Posterior cingulate gyrus (tissue), 11 donors: Measurements from ENCODE around the gene TNN.
"Not testable (repeated sequence)": the region's sequence is repeated elsewhere in the genome, so short reads cannot be mapped to it uniquely, and the experiment has no call there.

Source experiments
- DNase-seq, 10 donors: peaks; one replicate each; pipeline versions ENCODE4 v3.0.0 to v3.0.0-alpha.2; 2020 to 2021; ENCODE audit warnings: mixed read lengths in 3 of 10
- intact Hi-C: fragments of 100-400 bp; cut with DNase I; formaldehyde crosslinking; loops from one replicate; pipeline ENCODE4 v1.15.1; 2023

The TNN gene

GRCh38 chr1:175067362-175068106 is at the start of gene TNN:
Gene TNN, plus strand, starts transcription at chr1:175067833. Its CDS starts 9,586 bp downstream, at chr1:175077419.
- DNase-seq = no peak
- intact Hi-C loops = no loop called here

GRCh38 chr1:175019524-175019923 is 48.1 kb upstream of the TNN start:
- intact Hi-C loops = no loop called here
- DNase-seq = no peak

GRCh38 chr1:175023043-175023921 is 44.4 kb upstream of the TNN start, which contains the start of gene MRPS14:
Gene MRPS14, minus strand, starts transcription at chr1:175023425. Its CDS starts 17 bp downstream, at chr1:175023408.
- DNase-seq = peak; percentile 94 to 99 (median 96)

GRCh38 chr1:175023922-175024242 is 43.8 kb upstream of the TNN start:
- DNase-seq, intact Hi-C loops: not testable (repeated sequence)

More at GRCh38 chr1:175023043-175023921, 44.4 kb upstream of the TNN start, which contains the start of gene MRPS14:
- intact Hi-C loops = no loop called here

GRCh38 chr1:175024773-175025172 is 42.9 kb upstream of the TNN start:
- DNase-seq = no peak
- intact Hi-C loops = no loop called here

GRCh38 chr1:175033953-175034352 is 33.7 kb upstream of the TNN start:
- intact Hi-C loops = loop anchor here (10.0 kb wide), 1 partner anchor 281 kb away; no protein-coding TSS in a partner anchor
- no peak for DNase-seq

GRCh38 chr1:175034775-175035174 is 32.9 kb upstream of the TNN start:
- intact Hi-C loops = loop anchor here (10.0 kb wide), 1 partner anchor 280 kb away; no protein-coding TSS in a partner anchor
- no peak for DNase-seq

GRCh38 chr1:175035865-175036264 is 31.8 kb upstream of the TNN start:
- DNase-seq = no peak
- intact Hi-C loops = loop anchor here (10.0 kb wide), 1 partner anchor 279 kb away; no protein-coding TSS in a partner anchor

GRCh38 chr1:175036476-175036875 is 31.2 kb upstream of the TNN start:
- no peak for DNase-seq
- intact Hi-C loops = loop anchor here (10.0 kb wide), 1 partner anchor 278 kb away; no protein-coding TSS in a partner anchor

GRCh38 chr1:175037416-175037815 is 30.2 kb upstream of the TNN start:
- no peak for DNase-seq
- intact Hi-C loops = loop anchor here (10.0 kb wide), 1 partner anchor 277 kb away; no protein-coding TSS in a partner anchor

GRCh38 chr1:175040324-175040879 is 27.2 kb upstream of the TNN start:
- DNase-seq = no peak
- intact Hi-C loops = no loop called here

- DNase-seq = no peak
- intact Hi-C loops = no loop called here
These were observed 25.0 kb upstream of the TNN start for GRCh38 chr1:175042650-175043049.

- no peak for DNase-seq
- intact Hi-C loops = no loop called here
These were observed 23.8 kb upstream of the TNN start for GRCh38 chr1:175043824-175044223.

GRCh38 chr1:175044591-175044990 is 23.0 kb upstream of the TNN start:
- intact Hi-C loops, DNase-seq: not testable (repeated sequence)

- intact Hi-C loops = no loop called here
- DNase-seq = no peak
These were observed 22.5 kb upstream of the TNN start for GRCh38 chr1:175045097-175045496.

GRCh38 chr1:175045519-175045918 is 22.1 kb upstream of the TNN start:
- intact Hi-C loops = no loop called here
- DNase-seq = no peak

- intact Hi-C loops = no loop called here
- DNase-seq = no peak
These were observed 16.6 kb upstream of the TNN start for GRCh38 chr1:175050992-175051391.

- no peak for DNase-seq
- intact Hi-C loops = no loop called here
These were observed 12.9 kb upstream of the TNN start for GRCh38 chr1:175054736-175055135.

- DNase-seq = no peak
- intact Hi-C loops = no loop called here
These were observed 5.3 kb upstream of the TNN start for GRCh38 chr1:175062339-175062738.

GRCh38 chr1:175062858-175063257 is 4.8 kb upstream of the TNN start:
- DNase-seq = no peak

GRCh38 chr1:175070818-175071217 is 3.2 kb downstream of the TNN start:
- intact Hi-C loops = no loop called here
- no peak for DNase-seq

More at GRCh38 chr1:175062858-175063257, 4.8 kb upstream of the TNN start:
- intact Hi-C loops = no loop called here
